IPS-15b (cell line): ENCODE results near the gene BPNT1.
"Not testable (repeated sequence)": the region's sequence is repeated elsewhere in the genome, so short reads cannot be mapped to it uniquely, and the experiment has no call there.

Experiments
- H3K27me3 ChIP-seq: one replicate; pipeline ENCODE4 v1.6.1; 2013; ENCODE audit warnings: low read length; ENCODE audit not compliant: control insufficient read depth, insufficient read depth
- H3K36me3 ChIP-seq: one replicate; pipeline ENCODE4 v1.6.1; 2013; ENCODE audit warnings: low read length; ENCODE audit not compliant: control insufficient read depth, insufficient read depth
- H3K4me1 ChIP-seq: one replicate; pipeline ENCODE4 v1.6.1; 2013; ENCODE audit warnings: mild to moderate bottlenecking, low read length; ENCODE audit not compliant: control insufficient read depth, insufficient read depth
- H3K4me3 ChIP-seq: one replicate; pipeline ENCODE4 v1.5.1; 2013; ENCODE audit warnings: low read depth, low read length
- H3K9ac ChIP-seq: one replicate; pipeline ENCODE4 v1.6.1; 2013; ENCODE audit warnings: low read depth, mild to moderate bottlenecking, low read length
- H3K9me3 ChIP-seq: one replicate; pipeline ENCODE4 v1.6.1; 2013; ENCODE audit warnings: mild to moderate bottlenecking, low read length; ENCODE audit not compliant: control insufficient read depth, insufficient read depth

BPNT1 gene

DNA sequence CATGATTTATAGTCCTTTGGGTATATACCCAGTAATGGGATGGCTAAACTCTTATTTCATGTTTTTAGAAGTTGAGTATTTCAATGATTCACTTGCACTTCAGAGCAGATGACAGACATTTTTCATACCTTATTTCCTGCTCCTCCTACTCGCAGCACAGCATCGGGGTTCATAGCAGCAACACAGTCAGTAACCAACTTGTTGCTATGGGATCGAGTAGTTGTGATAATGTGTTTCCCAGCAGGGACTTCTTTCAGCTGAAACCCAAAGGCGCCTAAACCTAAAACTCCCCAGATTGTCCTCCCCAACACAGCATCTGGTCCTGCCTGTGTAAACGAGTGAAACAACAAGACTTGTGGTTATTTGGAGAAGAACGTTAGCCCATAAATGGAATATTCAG lies 27.0 kb downstream of the BPNT1 start:
- H3K9ac ChIP-seq, result no peak overlapping the region
- H3K27me3 ChIP-seq, result no peaks in the 10 kb centered on the region
- no peaks in the 10 kb centered on the region for H3K9me3 ChIP-seq
- H3K4me1 ChIP-seq, result peaks cover 5% of the 10 kb centered on the region
- H3K36me3 ChIP-seq, result no peaks in the 10 kb centered on the region
- H3K4me3 ChIP-seq, result no peak overlapping the region

DNA sequence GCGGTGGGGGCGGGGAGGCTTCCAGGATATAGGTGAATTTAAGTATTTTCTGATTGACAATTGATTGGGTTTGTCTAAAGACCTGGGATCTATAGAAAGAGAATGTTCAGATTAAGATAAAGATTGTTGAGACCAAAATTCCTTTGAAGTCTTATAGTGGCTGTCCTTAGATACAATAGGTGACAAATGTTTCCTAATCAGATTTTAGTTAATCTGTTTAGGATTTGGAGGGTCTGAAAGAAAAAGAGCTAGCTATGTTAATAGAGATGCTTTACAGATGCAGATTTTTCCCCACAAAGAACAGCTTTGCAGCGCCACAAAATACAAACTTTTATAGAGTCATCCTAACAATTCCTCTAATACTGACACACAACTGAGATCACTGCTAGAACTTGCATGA lies 28.7 kb downstream of the BPNT1 start:
- H3K9ac ChIP-seq, result no peak overlapping the region
- H3K4me1 ChIP-seq, result peaks cover 5% of the 10 kb centered on the region
- H3K4me3 ChIP-seq, result no peak overlapping the region
- H3K27me3 ChIP-seq, result no peaks in the 10 kb centered on the region
- H3K36me3 ChIP-seq, result no peaks in the 10 kb centered on the region
- H3K9me3 ChIP-seq, result no peaks in the 10 kb centered on the region

DNA sequence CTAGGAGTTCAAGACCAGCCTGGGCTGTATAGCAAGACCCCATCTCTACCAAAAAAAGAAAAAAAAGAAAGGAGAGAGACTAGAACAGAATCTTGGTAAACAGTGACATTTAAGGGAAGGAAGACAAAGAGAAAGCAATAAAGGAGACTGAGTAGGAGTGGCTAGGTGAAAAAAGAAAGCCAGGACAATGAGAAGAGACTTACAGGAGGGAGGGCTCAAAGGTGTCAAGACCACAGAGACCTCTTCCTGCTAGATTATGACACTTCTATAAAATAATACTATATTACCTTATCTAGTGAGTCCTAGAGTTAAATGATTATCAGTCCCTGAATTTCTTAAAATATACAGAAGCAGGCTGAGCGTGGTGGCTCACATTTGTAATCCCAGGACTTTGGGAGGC lies 33.2 kb downstream of the BPNT1 start:
- Histone ChIP-seq H3K9me3 (no peaks in the 10 kb centered on the region), H3K27me3 (no peaks in the 10 kb centered on the region), H3K4me1 (peaks cover 5% of the 10 kb centered on the region), H3K9ac (no peak overlapping the region), H3K4me3 (no peak overlapping the region), H3K36me3 (no peaks in the 10 kb centered on the region)

DNA sequence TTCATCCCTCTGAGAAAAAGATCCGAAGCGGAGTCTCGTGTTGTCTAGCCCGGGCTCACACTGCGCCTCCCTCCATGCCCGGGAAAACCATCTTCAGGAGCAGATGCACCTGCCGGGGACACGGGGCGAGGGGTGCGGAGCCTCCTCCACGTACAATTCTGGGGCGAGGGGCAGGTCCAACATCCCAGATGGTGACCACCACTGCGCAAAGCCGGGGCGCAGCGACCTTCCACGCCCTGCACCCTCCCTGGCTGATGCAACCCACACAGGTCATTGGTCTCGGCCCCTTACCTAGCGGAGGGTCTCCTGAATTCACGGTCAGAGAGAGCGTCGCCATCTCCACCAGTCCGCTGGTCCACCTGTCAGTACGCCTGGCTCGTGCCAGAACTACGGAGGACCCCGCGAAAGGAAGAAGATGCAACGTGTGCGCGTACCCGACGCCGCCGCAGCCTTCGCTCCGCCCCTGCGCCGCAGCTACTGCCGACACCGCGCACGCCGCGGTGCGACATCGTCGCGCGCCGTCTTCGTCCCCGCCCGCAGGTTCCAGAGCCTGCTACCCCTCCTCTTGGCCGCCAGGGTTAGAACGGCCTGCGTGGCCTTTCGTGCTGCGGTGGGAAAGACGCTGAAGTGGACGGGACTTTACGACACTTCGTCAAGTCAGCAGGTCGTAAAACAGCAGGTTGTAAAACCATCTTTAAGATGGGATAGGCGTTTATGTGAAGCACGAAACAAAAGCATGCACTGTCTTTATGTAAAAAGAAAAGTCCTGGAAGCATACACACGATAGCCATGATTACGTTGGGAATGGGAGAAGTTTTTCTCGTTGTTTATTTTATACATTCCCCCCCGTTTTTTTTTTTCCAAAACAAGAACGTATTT lies 43.3 kb downstream of the BPNT1 start, which contains the start of gene EPRS1:
TSS of gene EPRS1 (minus strand) at position 454 of the 879 bp plus-strand sequence. CDS start at position 337, 117 bp downstream.
- Histone ChIP-seq H3K9ac (peak within 1 kb of the TSS; percentile 85), H3K27me3 (no peaks in the 10 kb centered on the region), H3K9me3 (no peaks in the 10 kb centered on the region), H3K36me3 (no peaks in the 10 kb centered on the region), H3K4me3 (peak within 1 kb of the TSS; percentile 97), H3K4me1 (peaks cover 2% of the 10 kb centered on the region)

DNA sequence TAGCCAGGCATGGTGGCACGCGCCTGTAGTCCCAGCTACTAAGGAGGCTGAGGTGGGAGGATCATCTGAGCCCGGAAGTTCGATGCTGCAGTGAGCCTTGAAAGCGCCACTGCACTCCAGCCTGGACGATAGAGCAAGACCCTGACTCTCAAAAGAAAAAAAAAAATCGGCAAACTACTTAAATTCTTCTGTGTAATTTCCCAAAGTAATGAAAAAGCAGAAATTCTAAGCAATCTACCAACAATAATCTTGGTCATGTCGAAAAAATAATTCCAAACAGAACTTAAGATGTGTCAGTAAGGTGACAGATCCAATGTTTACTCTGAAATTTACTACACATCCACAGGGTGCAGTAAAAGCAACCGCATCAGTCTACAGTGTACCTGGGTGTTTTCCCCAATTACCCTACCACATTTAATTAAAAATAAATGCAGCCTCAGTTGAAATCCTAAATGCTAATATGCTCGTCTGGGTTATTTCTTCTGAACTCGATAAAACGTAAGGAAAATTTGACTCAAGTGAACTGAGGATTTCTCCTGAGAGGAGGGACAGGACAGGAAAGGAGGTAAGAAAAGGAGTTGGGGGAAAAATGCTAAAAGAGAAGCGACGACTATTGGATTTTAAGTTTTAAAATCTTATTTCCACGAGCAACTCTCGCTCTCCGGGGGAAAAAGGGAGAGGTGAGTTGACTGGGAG lies 44.1 kb downstream of the BPNT1 start:
- Histone ChIP-seq H3K36me3 (no peaks in the 10 kb centered on the region), H3K4me3 (peak overlapping the region; percentile 97), H3K27me3 (no peaks in the 10 kb centered on the region), H3K4me1 (peaks cover 2% of the 10 kb centered on the region), H3K9me3 (no peaks in the 10 kb centered on the region), H3K9ac (peak overlapping the region; percentile 85)

DNA sequence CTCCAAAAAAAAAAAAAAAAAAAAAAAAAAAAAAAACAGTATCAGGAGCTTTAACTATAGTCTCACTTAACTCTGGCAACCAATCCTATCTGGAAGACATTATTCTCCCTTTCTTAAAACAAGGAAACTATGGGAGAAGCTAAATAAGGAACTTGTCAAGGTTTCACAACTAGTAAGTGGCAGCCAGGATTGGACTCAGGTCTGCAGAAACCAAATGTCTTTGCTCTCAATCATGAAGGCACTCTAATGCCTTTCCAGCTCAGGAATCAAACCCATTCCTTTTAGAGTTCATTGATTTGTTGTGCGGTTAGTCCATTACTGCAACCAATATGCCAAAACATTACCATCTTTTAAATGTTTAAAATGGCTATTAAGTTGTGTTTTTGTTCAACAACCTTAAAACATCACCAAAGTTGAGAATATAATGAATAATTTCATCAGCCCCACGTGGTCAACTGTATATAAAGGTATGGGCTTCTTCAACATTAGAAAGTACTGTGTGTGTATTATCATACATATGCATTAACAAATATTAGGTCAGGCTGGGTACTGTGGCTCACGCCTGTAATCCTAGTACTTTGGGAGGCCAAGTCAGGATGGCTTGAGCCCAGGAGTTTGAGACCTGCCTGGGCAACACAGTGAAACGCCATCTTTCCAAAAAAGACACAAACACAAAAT lies 44.8 kb downstream of the BPNT1 start:
- Histone ChIP-seq H3K9me3 (no peaks in the 10 kb centered on the region), H3K9ac (no peak overlapping the region), H3K36me3 (peaks cover 2% of the 10 kb centered on the region), H3K4me3 (peak overlapping the region; percentile 97), H3K4me1 (peaks cover 2% of the 10 kb centered on the region), H3K27me3 (no peaks in the 10 kb centered on the region)

DNA sequence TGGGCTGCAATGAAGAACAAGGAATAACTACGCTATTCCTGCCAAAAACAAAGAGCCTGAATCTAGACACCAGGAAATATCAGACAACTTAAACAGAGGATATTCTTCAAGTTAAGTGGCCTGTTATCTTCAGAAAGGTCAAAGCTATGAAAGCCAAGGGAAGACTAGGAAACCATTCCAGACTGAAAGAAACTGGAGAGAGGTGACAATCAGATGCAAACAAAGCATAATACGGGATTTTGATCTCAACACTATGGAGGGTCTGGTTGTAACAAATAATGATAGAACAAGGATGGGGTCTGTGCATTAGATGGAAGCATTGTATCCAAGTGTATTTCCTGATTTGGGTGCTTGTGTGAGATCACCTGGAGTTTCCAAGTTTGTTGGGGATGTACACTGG lies 45.9 kb downstream of the BPNT1 start:
- Histone ChIP-seq H3K27me3 (no peaks in the 10 kb centered on the region), H3K9me3 (no peaks in the 10 kb centered on the region), H3K9ac (no peak overlapping the region), H3K36me3 (peaks cover 11% of the 10 kb centered on the region), H3K4me1 (peaks cover 2% of the 10 kb centered on the region), H3K4me3 (no peak overlapping the region)

DNA sequence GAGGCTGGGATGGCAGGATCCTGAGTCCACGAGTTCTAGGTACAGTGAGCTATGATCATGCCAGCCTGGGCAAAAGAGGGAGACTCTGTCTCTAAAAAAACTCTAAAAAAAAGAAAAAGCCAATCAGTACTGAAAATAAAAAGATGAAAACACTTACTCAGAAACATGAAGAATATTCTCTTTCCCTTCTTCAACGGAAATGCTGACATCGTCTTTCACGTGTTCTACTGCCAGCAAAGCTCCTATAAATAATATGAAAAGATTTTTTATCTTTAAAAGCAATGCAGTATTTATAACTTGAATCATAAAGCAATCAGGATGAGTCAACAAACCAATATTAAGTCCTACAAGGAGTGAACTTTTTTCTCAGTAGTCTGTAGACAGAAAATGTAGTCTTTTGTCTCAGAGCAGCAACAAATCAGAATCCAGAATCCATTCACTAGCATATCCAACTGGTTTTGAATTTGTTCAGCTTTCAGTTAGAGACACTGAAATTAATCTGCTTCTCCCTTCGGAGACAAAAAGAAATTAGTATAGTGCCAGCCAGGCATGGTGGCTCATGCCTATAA lies 49.5 kb downstream of the BPNT1 start:
- Histone ChIP-seq H3K4me3 (no peak overlapping the region), H3K27me3 (no peaks in the 10 kb centered on the region), H3K9me3 (no peaks in the 10 kb centered on the region), H3K4me1 (peaks cover 2% of the 10 kb centered on the region), H3K36me3 (peaks cover 13% of the 10 kb centered on the region), H3K9ac (no peak overlapping the region)

DNA sequence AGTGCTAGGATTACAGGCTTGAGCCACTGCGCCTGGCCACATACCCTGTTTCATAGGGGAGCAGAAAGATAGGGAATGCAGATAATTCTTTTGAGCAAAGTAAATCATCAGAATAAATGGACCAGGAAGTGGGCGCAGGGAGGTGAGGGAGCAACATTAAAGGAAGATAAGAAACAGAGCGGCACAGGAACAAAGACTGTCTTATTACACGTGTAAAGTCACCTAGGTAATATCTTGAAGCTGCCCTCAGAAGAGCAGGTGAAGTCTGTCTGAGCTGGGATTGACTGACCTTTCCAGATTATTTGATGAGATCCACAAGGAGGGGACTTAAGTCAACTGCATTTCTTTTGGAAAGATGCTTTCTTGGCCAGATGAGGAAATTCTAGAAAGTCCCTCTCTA lies 50.9 kb downstream of the BPNT1 start:
- no peak overlapping the region for H3K4me3 ChIP-seq
- peaks cover 13% of the 10 kb centered on the region for H3K36me3 ChIP-seq
- H3K4me1 ChIP-seq, result no peaks in the 10 kb centered on the region
- H3K27me3 ChIP-seq, result no peaks in the 10 kb centered on the region
- no peak overlapping the region for H3K9ac ChIP-seq
- H3K9me3 ChIP-seq, result no peaks in the 10 kb centered on the region

DNA sequence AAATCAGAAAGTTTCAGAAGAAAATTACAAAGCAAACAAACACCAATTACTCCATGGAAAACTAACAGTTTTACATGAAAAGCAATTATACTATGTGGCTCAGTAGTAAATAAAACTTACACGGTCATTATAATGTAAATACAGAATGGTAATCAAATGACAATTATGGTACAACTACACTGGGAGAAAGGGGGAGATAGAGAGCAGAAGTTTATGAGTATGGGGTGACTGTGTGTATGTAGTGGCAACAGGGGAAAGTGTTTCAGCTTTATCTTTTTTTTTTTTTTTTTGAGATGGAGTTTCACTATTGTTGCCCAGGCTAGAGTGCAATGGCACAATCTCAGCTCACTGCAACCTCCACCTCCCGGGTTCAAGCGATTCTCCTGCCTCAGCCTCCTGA lies 51.8 kb downstream of the BPNT1 start:
- not testable (repeated sequence) for H3K4me1 ChIP-seq, H3K9ac ChIP-seq, H3K9me3 ChIP-seq, H3K4me3 ChIP-seq, H3K27me3 ChIP-seq
- H3K36me3 ChIP-seq, result peaks cover 15% of the 10 kb centered on the region

DNA sequence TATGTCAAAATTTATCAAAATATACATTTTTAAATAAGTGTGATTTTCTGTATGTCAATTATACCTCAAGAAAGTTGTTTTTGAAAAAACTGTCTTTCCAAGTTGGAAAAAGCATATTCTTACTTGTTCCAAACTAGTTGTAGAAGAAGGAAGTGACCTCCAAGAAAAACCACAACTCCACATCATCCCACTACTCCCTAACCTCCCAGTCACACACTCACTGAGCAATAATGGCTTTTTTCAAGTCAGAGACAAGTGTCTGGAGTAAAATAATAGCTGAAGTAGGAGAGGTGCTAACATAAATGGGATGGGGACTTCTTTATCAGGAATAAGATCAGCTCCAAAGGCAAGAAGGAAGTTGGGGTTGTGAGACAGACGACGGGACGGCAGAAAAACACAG lies 56.7 kb downstream of the BPNT1 start:
- no peak overlapping the region for H3K9ac ChIP-seq
- H3K4me1 ChIP-seq, result no peaks in the 10 kb centered on the region
- H3K27me3 ChIP-seq, result no peaks in the 10 kb centered on the region
- H3K36me3 ChIP-seq, result peaks cover 18% of the 10 kb centered on the region
- H3K4me3 ChIP-seq, result no peak overlapping the region
- no peaks in the 10 kb centered on the region for H3K9me3 ChIP-seq
